ENCODE measurements around the gene ZNF143. TPM values are rescaled to one million over a fixed set of nuclear protein-coding genes. Genes with fewer than 3 reads are reported as not detected.

ZNF143 gene
- total and polyA plus RNA-seq, 2 of the 13 experiments (the other 11 are each of a cell fraction or from before 2014, with no cell fraction given), result 22.4 to 35.6 TPM

GRCh38 chr11:9461063-9461759 lies 399 bp downstream of the ZNF143 start (continued):
- no peak for TF ChIP-seq ARID2 (CRISPR knock-in tag; IDR thresholded peaks at IDR 0.05; ENCODE audit: borderline replicate concordance)
- TF ChIP-seq TSC22D2 (CRISPR knock-in tag; IDR thresholded peaks at IDR 0.05; ENCODE audit: borderline replicate concordance), result no peak; the same call in 1 of the 2 replicates
- no peak for TF ChIP-seq ZNF335 (CRISPR knock-in tag; IDR thresholded peaks at IDR 0.05)
- TF ChIP-seq ZFP41 (CRISPR knock-in tag; IDR thresholded peaks at IDR 0.05; ENCODE audit: borderline replicate concordance), result no peak
- TF ChIP-seq NKX3-1 (CRISPR knock-in tag; IDR thresholded peaks at IDR 0.05), result no peak; the same call in 1 of the 2 replicates
- no peak; the same call in 1 of the 2 replicates for TF ChIP-seq FOSL2 (CRISPR knock-in tag; IDR thresholded peaks at IDR 0.05)
- TF ChIP-seq SETDB1 (CRISPR knock-in tag; IDR thresholded peaks at IDR 0.05; ENCODE audit: borderline replicate concordance), result no peak
- TF ChIP-seq ZNF839 (CRISPR knock-in tag; IDR thresholded peaks at IDR 0.05; ENCODE audit: borderline replicate concordance), result no peak
- no peak; the same call in none of the 2 replicates for TF ChIP-seq KAT8 (CRISPR knock-in tag; IDR thresholded peaks at IDR 0.05)
- TF ChIP-seq ZBTB20 (CRISPR knock-in tag; IDR thresholded peaks at IDR 0.05; ENCODE audit: borderline replicate concordance, low read depth), result no peak
- TF ChIP-seq PAF1 (CRISPR knock-in tag; IDR thresholded peaks at IDR 0.05), result no peak
- no peak for TF ChIP-seq CREB1 (IDR thresholded peaks at IDR 0.05)
- no peak for TF ChIP-seq CREB1 (CRISPR knock-in tag; IDR thresholded peaks at IDR 0.05)
- TF ChIP-seq, protein P1, sequence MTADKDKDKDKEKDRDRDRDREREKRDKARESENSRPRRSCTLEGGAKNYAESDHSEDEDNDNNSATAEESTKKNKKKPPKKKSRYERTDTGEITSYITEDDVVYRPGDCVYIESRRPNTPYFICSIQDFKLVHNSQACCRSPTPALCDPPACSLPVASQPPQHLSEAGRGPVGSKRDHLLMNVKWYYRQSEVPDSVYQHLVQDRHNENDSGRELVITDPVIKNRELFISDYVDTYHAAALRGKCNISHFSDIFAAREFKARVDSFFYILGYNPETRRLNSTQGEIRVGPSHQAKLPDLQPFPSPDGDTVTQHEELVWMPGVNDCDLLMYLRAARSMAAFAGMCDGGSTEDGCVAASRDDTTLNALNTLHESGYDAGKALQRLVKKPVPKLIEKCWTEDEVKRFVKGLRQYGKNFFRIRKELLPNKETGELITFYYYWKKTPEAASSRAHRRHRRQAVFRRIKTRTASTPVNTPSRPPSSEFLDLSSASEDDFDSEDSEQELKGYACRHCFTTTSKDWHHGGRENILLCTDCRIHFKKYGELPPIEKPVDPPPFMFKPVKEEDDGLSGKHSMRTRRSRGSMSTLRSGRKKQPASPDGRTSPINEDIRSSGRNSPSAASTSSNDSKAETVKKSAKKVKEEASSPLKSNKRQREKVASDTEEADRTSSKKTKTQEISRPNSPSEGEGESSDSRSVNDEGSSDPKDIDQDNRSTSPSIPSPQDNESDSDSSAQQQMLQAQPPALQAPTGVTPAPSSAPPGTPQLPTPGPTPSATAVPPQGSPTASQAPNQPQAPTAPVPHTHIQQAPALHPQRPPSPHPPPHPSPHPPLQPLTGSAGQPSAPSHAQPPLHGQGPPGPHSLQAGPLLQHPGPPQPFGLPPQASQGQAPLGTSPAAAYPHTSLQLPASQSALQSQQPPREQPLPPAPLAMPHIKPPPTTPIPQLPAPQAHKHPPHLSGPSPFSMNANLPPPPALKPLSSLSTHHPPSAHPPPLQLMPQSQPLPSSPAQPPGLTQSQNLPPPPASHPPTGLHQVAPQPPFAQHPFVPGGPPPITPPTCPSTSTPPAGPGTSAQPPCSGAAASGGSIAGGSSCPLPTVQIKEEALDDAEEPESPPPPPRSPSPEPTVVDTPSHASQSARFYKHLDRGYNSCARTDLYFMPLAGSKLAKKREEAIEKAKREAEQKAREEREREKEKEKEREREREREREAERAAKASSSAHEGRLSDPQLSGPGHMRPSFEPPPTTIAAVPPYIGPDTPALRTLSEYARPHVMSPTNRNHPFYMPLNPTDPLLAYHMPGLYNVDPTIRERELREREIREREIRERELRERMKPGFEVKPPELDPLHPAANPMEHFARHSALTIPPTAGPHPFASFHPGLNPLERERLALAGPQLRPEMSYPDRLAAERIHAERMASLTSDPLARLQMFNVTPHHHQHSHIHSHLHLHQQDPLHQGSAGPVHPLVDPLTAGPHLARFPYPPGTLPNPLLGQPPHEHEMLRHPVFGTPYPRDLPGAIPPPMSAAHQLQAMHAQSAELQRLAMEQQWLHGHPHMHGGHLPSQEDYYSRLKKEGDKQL (CRISPR knock-in tag; IDR thresholded peaks at IDR 0.05; ENCODE audit: low read depth), result peak; percentile 30; the same call in 1 of the 2 replicates
- TF ChIP-seq, protein P2, sequence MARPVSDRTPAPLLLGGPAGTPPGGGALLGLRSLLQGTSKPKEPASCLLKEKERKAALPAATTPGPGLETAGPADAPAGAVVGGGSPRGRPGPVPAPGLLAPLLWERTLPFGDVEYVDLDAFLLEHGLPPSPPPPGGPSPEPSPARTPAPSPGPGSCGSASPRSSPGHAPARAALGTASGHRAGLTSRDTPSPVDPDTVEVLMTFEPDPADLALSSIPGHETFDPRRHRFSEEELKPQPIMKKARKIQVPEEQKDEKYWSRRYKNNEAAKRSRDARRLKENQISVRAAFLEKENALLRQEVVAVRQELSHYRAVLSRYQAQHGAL (CRISPR knock-in tag; IDR thresholded peaks at IDR 0.05; ENCODE audit: not compliant biosample characterization), result no peak
- peak; percentile 64 for TF ChIP-seq ZNF331 (CRISPR knock-in tag; IDR thresholded peaks at IDR 0.05)
- no peak for TF ChIP-seq ZNF367 (CRISPR knock-in tag; IDR thresholded peaks at IDR 0.05; ENCODE audit: borderline replicate concordance)
- TF ChIP-seq ZNF572 (CRISPR knock-in tag; IDR thresholded peaks at IDR 0.05), result peak; percentile 75; the same call in 1 of the 2 replicates
- no peak for TF ChIP-seq ZNF484 (CRISPR knock-in tag; IDR thresholded peaks at IDR 0.05; ENCODE audit: borderline replicate concordance, low read depth)
- no peak for TF ChIP-seq ZNF570 (CRISPR knock-in tag; IDR thresholded peaks at IDR 0.05; ENCODE audit: borderline replicate concordance)
- TF ChIP-seq DZIP1 (CRISPR knock-in tag; IDR thresholded peaks at IDR 0.05), result no peak; the same call in 1 of the 2 replicates
- no peak for TF ChIP-seq ZSCAN22 (CRISPR knock-in tag; IDR thresholded peaks at IDR 0.05)
